Erythroblast (primary cell): Measurements from ENCODE around the gene ZNF428.

Experiments
- DNase-seq, 2 experiments: peaks; one replicate each; lab custom pipeline; 2025; lab: John Stamatoyannopoulos, UW
- GATA1 ChIP-seq: IDR thresholded peaks from 2 replicates; pipeline ENCODE4 v1.6.1; 2011; ENCODE audit warnings: low read depth, mild to moderate bottlenecking, control low read depth, low read length, moderate library complexity
- POLR2A ChIP-seq: IDR thresholded peaks from 2 replicates; pipeline ENCODE4 v1.6.1; 2011; ENCODE audit warnings: mild to moderate bottlenecking, low read length

ZNF428 gene

GRCh38 chr19:43562226-43562697, 57.2 kb downstream of the ZNF428 start:
- no peak for DNase-seq
- no peak for TF ChIP-seq POLR2A
- no peak for TF ChIP-seq GATA1

GRCh38 chr19:43561139-43561970, 58.1 kb downstream of the ZNF428 start:
- DNase-seq: peak in 1 of 2 experiments; percentile 13
- TF ChIP-seq POLR2A: no peak
- no peak for TF ChIP-seq GATA1

- DNase-seq: peak in 1 of 2 experiments; percentile 14
- no peak for TF ChIP-seq POLR2A
- no peak for TF ChIP-seq GATA1
Observed at GRCh38 chr19:43560687-43561086, 58.7 kb downstream of the ZNF428 start.
